Right lobe of liver (tissue), 6 donors: ENCODE measurements around the gene APCDD1L. TPM values are rescaled to one million over a fixed set of nuclear protein-coding genes. Genes with fewer than 3 reads are reported as not detected.

Source experiments
- ATAC-seq, 4 donors: fragments of 200-7000 bp; cut with Tn5 transposase; one replicate each; pipeline ENCODE4 v1.9.1; 2020; ENCODE audit warnings: mild to moderate bottlenecking in 4 of 4, moderate library complexity in 4 of 4
- DNase-seq, 3 donors: peaks; one replicate each; pipeline ENCODE4 v3.0.0-alpha.2; 2020
- H3K27ac ChIP-seq, 3 donors: fragments of 200-600 bp; one replicate each; pipeline ENCODE4 v1.8.0; 2022
- H3K27me3 ChIP-seq, 2 donors: fragments of 200-600 bp; one replicate each; pipeline ENCODE4 v1.8.0; 2022
- H3K36me3 ChIP-seq, 4 donors: fragments of 200-600 bp; sonication (generic) in 1 of 4; one replicate each; pipeline versions ENCODE4 v1.5.1 to v1.8.0; 2017 to 2022; ENCODE audit warnings: control low read depth in 1 of 4
- H3K4me1 ChIP-seq, 4 donors: fragments of 200-600 bp; sonication (generic) in 1 of 4; one replicate each; pipeline versions ENCODE4 v1.5.1 to v1.8.0; 2017 to 2022; ENCODE audit warnings: control low read depth in 1 of 4
- H3K4me3 ChIP-seq, 3 donors: fragments of 200-600 bp; one replicate each; pipeline ENCODE4 v1.8.0; 2022
- H3K9me3 ChIP-seq, 4 donors: fragments of 200-600 bp; sonication (generic) in 1 of 4; one replicate each; pipeline versions ENCODE4 v1.5.1 to v1.8.0; 2017 to 2022; ENCODE audit warnings: control low read depth in 1 of 4
- CTCF ChIP-seq, 4 donors: fragments of 200-600 bp in 3 of 4; fragments of 450-650 bp in 1 of 4; IDR thresholded peaks; one replicate each; pipeline versions ENCODE4 v1.5.1 to v1.8.0; 2016 to 2022; ENCODE audit warnings: antibody characterized with exemption in 4 of 4, mild to moderate bottlenecking in 2 of 4
- POLR2A ChIP-seq: fragments of 450-650 bp; IDR thresholded peaks from one replicate; pipeline ENCODE4 v1.6.1; 2017; ENCODE audit warnings: antibody characterized with exemption, mild to moderate bottlenecking
- WGBS: methylation state at CpG from one replicate; pipeline ENCODE4 v1.1.6; 2018; ENCODE audit warnings: low coverage, low lambda C conversion rate; ENCODE audit not compliant: insufficient coverage; ENCODE audit errors: missing lambda C conversion rate; 5-methylcytosine and 5-hydroxymethylcytosine counted together
- intact Hi-C, 2 donors: fragments of 100-400 bp; cut with DNase I; formaldehyde crosslinking; loops; one replicate each; pipeline versions ENCODE4 v1.11.2 to v1.14.1; 2022
- total RNA-seq, 6 experiments: library from RNA; depleted of rRNA in 2 of 6; stranded (reverse); fragments of >200 nt in 2 of 6; fragmentation: NEBNext Ultra II Directional in 3 of 6; extraction: Animal tissue kit (Norgen Biotek cat#: 25700) in 3 of 6; gene quantifications; one replicate each; pipeline versions ENCODE4 v1.1.0 to v1.2.4, GENCODE V29; 2016 to 2023
- donor health status: DM: no; HTN: yes; CAD: no.
- donor health status: DM: no; HTN: no; CAD: no.
- donor health status: DM: no; HTN: no; CAD: no.
- donor health status: DM: no; HTN: yes; CAD: no.
- donor health status: DM: no; HTN: yes; CAD: no.

Gene APCDD1L
- total RNA-seq, 6 experiments from 2014 or later: 0.04 TPM; not detected in 5

GRCh38 chr20:58440021-58440767 is 75.0 kb downstream of the APCDD1L start:
- no peak for TF ChIP-seq CTCF (IDR thresholded peaks at IDR 0.05)
- no peak for TF ChIP-seq POLR2A
- H3K9me3 ChIP-seq: no peaks in the 10 kb centered on the region
- peak in 3 of 4 donors; percentile 8 to 37 (median 14) for ATAC-seq
- DNase-seq: no peak
- H3K4me1 ChIP-seq: peaks cover 0 to 22% (median 10%) of the 10 kb centered on the region in 4 donors
- intact Hi-C loops: no loop called here
- no peaks in the 10 kb centered on the region for H3K27me3 ChIP-seq
- WGBS: 84% methylated on average over 3 of the region's 5 CpGs
- H3K36me3 ChIP-seq: peaks cover 0 to 28% (median 2%) of the 10 kb centered on the region in 4 donors
- peak overlapping the region in 1 of 3 donors; percentile 7 for H3K27ac ChIP-seq
- H3K4me3 ChIP-seq: no peak overlapping the region

- intact Hi-C loops: no loop called here
- no peaks in the 10 kb centered on the region for H3K9me3 ChIP-seq
- TF ChIP-seq POLR2A: no peak
- H3K4me3 ChIP-seq: no peak overlapping the region
- DNase-seq (no peak), ATAC-seq (no peak)
- 70% methylated on average over 5 of the region's 5 CpGs for WGBS
- H3K27ac ChIP-seq: peak overlapping the region in 2 of 3 donors; percentile 4 to 15
- no peaks in the 10 kb centered on the region for H3K27me3 ChIP-seq
- H3K4me1 ChIP-seq: peaks cover 0 to 22% (median 10%) of the 10 kb centered on the region in 4 donors
- peaks cover 0 to 18% (median 2%) of the 10 kb centered on the region in 4 donors for H3K36me3 ChIP-seq
These were observed 76.0 kb downstream of the APCDD1L start for GRCh38 chr20:58438970-58439808.

GRCh38 chr20:58436868-58437645 is 78.1 kb downstream of the APCDD1L start:
- peak in 1 of 3 donors; percentile 78 for DNase-seq
- TF ChIP-seq CTCF (IDR thresholded peaks at IDR 0.05): no peak
- no peak for TF ChIP-seq POLR2A
- intact Hi-C loops: no loop called here
- Histone ChIP-seq H3K27ac (peak overlapping the region; percentile 78 to 90 (median 78)), H3K9me3 (no peaks in the 10 kb centered on the region), H3K4me1 (peaks cover 0 to 42% (median 20%) of the 10 kb centered on the region in 4 donors), H3K4me3 (no peak overlapping the region), H3K36me3 (peaks cover 0 to 12% (median 2%) of the 10 kb centered on the region in 4 donors), H3K27me3 (no peaks in the 10 kb centered on the region)
- ATAC-seq: peak; percentile 82 to 93 (median 86)
- 63% methylated on average over 4 of the region's 5 CpGs for WGBS

GRCh38 chr20:58435237-58435636 is 80.0 kb downstream of the APCDD1L start:
- Histone ChIP-seq H3K4me3 (no peak overlapping the region), H3K36me3 (no peaks in the 10 kb centered on the region), H3K9me3 (no peaks in the 10 kb centered on the region), H3K27ac (no peak overlapping the region), H3K4me1 (peaks cover 0 to 54% (median 29%) of the 10 kb centered on the region in 4 donors), H3K27me3 (no peaks in the 10 kb centered on the region)
- intact Hi-C loops: no loop called here
- DNase-seq (no peak), ATAC-seq (no peak)
- TF ChIP-seq CTCF (IDR thresholded peaks at IDR 0.05) (no peak), POLR2A (no peak)
- 86% methylated on average over 2 of the region's 6 CpGs for whole genome bisulfite sequencing
